ENCODE results near the gene EDEM3. TPM values are rescaled to one million over a fixed set of nuclear protein-coding genes. Genes with fewer than 3 reads are reported as not detected.
"Not testable (repeated sequence)": the region's sequence is repeated elsewhere in the genome, so short reads cannot be mapped to it uniquely, and the experiment has no call there.

EDEM3 gene
- total RNA-seq, 1 experiment from 2014 or later = 10.6 TPM

DNA sequence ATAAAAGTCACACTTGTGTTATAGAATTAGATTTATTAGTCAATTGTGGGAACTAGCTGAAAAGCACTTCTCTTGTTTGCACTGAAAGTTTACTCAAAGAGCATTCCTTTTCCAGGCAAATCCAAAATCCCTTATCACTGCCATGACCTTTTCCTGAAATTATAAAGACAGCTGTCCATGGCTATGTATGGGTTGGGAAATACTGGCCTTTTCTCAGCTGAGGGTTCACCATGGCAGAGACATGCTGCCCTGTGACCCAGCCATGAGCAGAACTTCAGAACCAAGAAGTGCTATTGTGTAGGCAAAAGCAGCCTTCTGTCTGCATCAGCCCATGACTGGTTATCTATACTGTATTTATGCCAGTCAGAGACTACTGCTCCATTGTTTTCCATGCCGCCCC, 9.8 kb upstream of the EDEM3 start (continued):
- TF ChIP-seq, protein P1, sequence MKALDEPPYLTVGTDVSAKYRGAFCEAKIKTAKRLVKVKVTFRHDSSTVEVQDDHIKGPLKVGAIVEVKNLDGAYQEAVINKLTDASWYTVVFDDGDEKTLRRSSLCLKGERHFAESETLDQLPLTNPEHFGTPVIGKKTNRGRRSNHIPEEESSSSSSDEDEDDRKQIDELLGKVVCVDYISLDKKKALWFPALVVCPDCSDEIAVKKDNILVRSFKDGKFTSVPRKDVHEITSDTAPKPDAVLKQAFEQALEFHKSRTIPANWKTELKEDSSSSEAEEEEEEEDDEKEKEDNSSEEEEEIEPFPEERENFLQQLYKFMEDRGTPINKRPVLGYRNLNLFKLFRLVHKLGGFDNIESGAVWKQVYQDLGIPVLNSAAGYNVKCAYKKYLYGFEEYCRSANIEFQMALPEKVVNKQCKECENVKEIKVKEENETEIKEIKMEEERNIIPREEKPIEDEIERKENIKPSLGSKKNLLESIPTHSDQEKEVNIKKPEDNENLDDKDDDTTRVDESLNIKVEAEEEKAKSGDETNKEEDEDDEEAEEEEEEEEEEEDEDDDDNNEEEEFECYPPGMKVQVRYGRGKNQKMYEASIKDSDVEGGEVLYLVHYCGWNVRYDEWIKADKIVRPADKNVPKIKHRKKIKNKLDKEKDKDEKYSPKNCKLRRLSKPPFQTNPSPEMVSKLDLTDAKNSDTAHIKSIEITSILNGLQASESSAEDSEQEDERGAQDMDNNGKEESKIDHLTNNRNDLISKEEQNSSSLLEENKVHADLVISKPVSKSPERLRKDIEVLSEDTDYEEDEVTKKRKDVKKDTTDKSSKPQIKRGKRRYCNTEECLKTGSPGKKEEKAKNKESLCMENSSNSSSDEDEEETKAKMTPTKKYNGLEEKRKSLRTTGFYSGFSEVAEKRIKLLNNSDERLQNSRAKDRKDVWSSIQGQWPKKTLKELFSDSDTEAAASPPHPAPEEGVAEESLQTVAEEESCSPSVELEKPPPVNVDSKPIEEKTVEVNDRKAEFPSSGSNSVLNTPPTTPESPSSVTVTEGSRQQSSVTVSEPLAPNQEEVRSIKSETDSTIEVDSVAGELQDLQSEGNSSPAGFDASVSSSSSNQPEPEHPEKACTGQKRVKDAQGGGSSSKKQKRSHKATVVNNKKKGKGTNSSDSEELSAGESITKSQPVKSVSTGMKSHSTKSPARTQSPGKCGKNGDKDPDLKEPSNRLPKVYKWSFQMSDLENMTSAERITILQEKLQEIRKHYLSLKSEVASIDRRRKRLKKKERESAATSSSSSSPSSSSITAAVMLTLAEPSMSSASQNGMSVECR (CRISPR knock-in tag; IDR thresholded peaks at IDR 0.05; ENCODE audit: borderline replicate concordance) = no peak
- TF ChIP-seq TCF7 (CRISPR knock-in tag; IDR thresholded peaks at IDR 0.05; ENCODE audit: low read depth) (no peak), E2F4 (CRISPR knock-in tag; IDR thresholded peaks at IDR 0.05; ENCODE audit: borderline replicate concordance, low read depth) (no peak), ZNF232 (CRISPR knock-in tag; IDR thresholded peaks at IDR 0.05) (no peak), TEAD4 (CRISPR knock-in tag; IDR thresholded peaks at IDR 0.05) (no peak), NFATC4 (CRISPR knock-in tag; IDR thresholded peaks at IDR 0.05) (no peak), ESRRA (CRISPR knock-in tag; IDR thresholded peaks at IDR 0.05; ENCODE audit: borderline replicate concordance) (no peak), ZNF317 (CRISPR knock-in tag; IDR thresholded peaks at IDR 0.05; ENCODE audit: borderline replicate concordance, low read depth) (no peak), ZNF263 (CRISPR knock-in tag; IDR thresholded peaks at IDR 0.05; ENCODE audit: low read depth) (no peak), AFF4 (CRISPR knock-in tag; IDR thresholded peaks at IDR 0.05; ENCODE audit: borderline replicate concordance) (no peak), GRHL2 (CRISPR knock-in tag; IDR thresholded peaks at IDR 0.05; ENCODE audit: insufficient replicate concordance, severe bottlenecking) (no peak), FOXP4 (CRISPR knock-in tag; IDR thresholded peaks at IDR 0.05) (no peak)

DNA sequence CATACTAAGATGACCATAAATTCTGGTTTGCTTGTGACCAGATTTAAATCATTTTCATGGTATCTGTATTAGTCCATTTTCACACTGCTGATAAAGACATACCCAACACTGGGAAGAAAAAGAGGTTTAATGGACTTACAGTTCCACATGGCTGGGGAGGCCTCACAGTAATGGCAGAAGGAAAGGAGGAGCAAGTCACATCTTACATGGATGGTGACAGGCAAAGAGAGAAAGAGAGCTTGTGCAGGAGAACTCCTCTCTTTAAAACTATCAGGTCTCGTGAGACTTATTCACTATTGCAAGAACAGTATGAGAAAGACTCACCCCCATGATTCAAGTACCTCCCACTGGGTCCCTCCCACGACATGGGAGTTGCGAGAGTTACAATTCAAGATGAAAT, 8.9 kb upstream of the EDEM3 start:
- H3K36me3 Mint-ChIP-seq, CTCF ChIA-PET, H3K4me1 Mint-ChIP-seq: not testable (repeated sequence)

More for the DNA sequence above, 8.9 kb upstream of the EDEM3 start:
- H3K4me3 Mint-ChIP-seq; H3K27me3 Mint-ChIP-seq (ENCODE audit: low read depth); H3K27ac Mint-ChIP-seq; H3K9me3 Mint-ChIP-seq; ATAC-seq; DNase-seq (ENCODE audit: low spot score); POLR2A ChIA-PET: not testable (repeated sequence)
